ENCODE results near the gene SARS1.
"Not testable (repeated sequence)": the region's sequence is repeated elsewhere in the genome, so short reads cannot be mapped to it uniquely, and the experiment has no call there.

SARS1 gene

DNA sequence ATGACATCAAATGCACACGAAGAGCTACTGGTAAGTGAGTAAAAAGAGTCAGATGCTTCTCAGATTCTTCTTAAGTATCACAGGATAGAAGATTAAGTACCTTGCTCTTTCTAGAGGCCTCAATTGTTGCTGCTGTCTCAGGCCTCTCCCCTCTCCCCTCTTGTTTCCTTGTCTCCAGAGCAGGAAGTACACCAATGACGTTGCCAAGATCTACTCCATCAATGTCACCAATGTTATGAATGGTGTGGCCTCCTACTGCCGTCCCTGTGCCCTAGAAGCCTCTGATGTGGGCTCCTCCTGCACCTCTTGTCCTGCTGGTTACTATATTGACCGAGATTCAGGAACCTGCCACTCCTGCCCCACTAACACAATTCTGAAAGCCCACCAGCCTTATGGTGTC, 21.3 kb upstream of the SARS1 start:
- no peak for DNase-seq (ENCODE audit: low read depth in 2 of 2)

- DNase-seq (ENCODE audit: low read depth in 2 of 2) = peak in 1 of 2 donors; percentile 4
Measured at GRCh38 chr1:109193653-109194590, 19.8 kb upstream of the SARS1 start.

GRCh38 chr1:109197158-109198042, 16.3 kb upstream of the SARS1 start:
- DNase-seq (ENCODE audit: low read depth in 2 of 2) = no peak

DNA sequence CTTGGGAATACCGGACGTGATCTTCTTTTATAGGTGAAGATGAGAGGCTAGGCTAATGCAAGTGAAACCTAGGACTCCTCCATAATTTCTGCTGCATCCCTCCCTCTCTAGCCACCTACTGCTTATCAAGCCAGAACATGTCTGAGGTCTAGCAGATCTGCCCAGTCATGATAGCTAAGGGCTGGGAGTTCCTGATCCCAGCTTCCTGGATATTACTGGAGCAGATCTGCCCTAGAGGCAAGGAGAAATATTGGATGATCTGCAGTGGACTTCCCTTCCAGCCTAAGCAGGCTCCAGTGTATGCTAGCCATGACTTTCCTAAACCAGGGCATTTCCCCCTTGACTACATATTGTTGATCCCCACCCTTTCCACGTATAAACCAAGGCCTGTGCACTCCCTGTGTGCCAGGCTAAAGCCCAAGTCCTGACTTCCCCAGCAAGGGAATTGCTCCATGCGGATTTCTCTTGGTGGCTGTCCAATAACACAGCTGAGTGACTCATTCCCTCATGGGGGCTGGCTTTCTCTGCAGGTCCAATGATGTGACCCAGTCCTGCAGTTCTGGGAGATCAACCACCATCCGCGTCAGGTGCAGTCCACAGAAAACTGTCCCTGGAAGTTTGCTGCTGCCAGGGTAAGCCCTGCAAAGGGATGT, 15.5 kb upstream of the SARS1 start:
- DNase-seq (ENCODE audit: low read depth in 2 of 2) = no peak

- no peak for DNase-seq (ENCODE audit: low read depth in 2 of 2)
Measured at GRCh38 chr1:109198745-109199144, 15.0 kb upstream of the SARS1 start.

GRCh38 chr1:109199710-109200109, 14.0 kb upstream of the SARS1 start:
- DNase-seq (ENCODE audit: low read depth in 2 of 2) = no peak

DNA sequence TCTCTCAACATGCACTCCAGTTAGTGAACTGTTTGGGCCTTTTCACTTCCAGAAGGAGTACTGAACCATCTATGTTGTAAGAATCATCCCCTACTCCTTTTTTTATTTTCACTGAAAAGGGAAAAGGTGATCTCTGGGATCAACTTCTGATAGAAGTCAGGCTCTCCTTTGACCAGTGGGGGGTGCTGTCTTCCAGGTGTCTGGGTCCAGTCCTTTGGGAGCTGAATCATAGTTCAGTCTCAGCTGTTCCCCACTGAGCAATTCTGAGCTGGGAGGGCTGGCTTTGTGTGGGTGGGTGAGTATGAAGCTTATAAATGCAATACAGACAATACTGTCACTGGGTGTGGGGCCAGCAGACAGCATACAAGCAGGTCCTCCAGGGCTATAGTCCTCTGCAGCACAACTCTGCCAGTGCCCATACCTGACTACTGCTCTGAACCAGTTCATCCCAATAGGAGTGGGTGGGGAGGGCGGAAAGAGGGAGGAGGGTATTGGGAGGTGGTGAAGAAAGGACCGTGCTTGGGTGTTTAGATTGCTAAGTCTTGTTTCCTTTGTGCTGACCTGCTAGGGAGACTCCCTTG, 12.5 kb upstream of the SARS1 start:
- no peak for DNase-seq (ENCODE audit: low read depth in 2 of 2)

DNA sequence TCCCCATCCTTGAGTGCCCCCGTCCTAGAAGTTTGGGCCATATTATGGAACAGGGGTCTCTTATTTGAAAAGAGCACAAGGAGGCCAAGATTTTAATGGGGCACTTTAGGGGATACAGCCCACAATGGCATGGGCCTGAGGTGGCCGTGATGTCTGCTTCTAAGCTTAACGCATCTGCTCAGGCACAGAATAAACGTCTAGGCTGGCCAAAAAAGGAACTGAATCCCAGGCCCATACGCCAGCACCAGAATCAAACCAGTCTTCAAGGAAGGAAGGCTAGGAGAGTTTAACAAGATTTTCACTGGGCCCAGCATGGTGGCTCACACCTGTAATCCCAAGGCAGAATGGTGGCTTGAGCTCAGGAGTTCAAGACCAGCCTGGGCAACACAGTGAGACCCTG, 9.2 kb upstream of the SARS1 start:
- no peak for DNase-seq (ENCODE audit: low read depth in 2 of 2)

GRCh38 chr1:109206339-109206738, 7.4 kb upstream of the SARS1 start:
- DNase-seq (ENCODE audit: low read depth in 2 of 2) = no peak

- no peak for DNase-seq (ENCODE audit: low read depth in 2 of 2)
Measured at GRCh38 chr1:109207467-109208103, 6.1 kb upstream of the SARS1 start.

DNA sequence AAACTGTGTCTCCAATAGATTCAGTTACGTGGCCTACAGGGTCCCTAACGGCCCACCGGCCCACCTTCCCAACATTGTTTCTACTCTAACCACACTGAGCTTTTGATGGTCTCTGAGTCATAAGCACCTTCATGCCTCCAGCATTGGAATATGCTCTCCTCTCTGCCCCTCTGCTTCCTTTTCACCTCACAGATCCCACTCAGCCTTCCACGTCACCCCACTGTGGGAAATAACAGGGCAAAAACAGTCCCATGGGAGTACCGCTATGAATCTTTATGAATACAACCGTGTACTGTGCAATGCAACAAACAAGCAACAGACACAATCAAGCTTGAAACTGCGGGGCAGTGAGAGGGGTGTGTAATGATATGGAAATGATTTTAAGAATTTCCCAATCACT, 5.3 kb upstream of the SARS1 start:
- DNase-seq (ENCODE audit: low read depth in 2 of 2) = no peak

GRCh38 chr1:109208836-109209463, 4.8 kb upstream of the SARS1 start:
- DNase-seq (ENCODE audit: low read depth in 2 of 2) = no peak

GRCh38 chr1:109210058-109210457, 3.7 kb upstream of the SARS1 start:
- DNase-seq (ENCODE audit: low read depth in 2 of 2) = no peak

DNA sequence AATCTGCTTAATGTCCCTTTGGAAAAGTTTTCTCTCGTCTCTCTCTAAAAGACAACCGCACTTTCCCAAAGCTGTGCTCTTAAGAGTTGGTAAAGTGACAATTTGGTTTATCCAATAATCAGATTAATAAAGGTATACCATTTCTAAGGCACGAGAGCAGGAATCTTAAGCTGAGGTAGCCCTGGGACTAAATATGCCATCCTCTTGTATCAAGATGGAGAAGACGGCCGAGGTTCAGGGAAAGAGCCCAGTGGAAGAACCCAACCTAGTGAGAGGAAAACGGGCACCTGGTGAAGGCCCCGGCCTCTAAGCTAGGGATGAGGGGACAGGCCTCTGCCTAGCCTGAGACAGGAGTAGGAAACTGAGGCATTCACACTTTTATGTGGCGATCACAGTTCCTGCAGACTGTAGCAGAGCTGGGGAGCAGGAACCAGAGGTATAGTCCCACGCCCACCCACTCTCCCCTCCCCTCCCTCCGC, 334 bp upstream of the SARS1 start:
- DNase-seq (ENCODE audit: low read depth in 2 of 2) = no peak

DNA sequence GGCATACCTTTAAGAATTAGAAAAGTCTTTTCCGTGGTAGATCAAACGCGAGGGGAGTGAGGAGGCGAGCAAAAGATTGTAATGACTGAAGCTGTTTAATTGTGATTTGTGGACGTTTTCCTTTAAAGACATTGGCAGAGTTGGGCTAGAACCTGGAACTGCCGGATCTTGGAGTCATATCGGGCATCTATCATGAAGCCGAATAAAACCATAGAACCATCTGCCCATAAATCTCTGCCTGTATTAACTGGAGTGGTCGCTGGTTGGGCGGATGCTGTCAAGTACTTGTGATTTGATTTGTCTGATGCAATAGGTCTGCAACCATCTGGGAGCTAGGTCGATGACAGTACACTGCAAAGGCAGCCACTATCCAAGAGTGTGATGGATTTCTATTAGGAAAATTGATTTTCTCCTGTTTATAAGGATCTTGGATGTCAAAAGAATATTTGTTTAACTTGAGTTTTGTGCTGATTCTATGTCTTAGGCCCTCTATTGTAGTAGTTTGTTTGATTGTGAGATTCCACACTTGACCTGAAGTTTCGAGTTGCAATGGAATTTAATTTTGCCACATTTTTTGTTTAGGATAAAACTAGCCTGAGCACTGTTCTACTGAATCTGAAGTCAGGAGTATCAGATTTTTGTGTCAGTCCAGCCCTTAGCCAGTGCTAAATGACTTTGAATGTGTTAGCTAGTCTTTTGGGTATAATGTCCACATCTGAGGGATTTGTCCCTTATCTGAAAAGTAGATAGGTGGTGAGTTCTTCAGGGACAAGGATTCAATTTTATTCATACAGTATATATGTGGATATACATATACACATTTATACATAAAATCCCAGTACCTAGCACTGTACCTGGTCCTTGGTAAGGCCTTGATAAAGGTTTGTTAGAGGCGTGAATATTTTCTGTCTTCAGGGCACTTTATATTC, 1.2 kb downstream of the SARS1 start:
- DNase-seq (ENCODE audit: low read depth in 2 of 2) = no peak

GRCh38 chr1:109216662-109217061, 2.9 kb downstream of the SARS1 start:
- DNase-seq (ENCODE audit: low read depth in 2 of 2) = no peak

- DNase-seq (ENCODE audit: low read depth in 2 of 2) = no peak
Measured at GRCh38 chr1:109218516-109218915, 4.8 kb downstream of the SARS1 start.

- not testable (repeated sequence) for DNase-seq (ENCODE audit: low read depth in 2 of 2)
Measured at GRCh38 chr1:109221201-109221600, 7.5 kb downstream of the SARS1 start.

DNA sequence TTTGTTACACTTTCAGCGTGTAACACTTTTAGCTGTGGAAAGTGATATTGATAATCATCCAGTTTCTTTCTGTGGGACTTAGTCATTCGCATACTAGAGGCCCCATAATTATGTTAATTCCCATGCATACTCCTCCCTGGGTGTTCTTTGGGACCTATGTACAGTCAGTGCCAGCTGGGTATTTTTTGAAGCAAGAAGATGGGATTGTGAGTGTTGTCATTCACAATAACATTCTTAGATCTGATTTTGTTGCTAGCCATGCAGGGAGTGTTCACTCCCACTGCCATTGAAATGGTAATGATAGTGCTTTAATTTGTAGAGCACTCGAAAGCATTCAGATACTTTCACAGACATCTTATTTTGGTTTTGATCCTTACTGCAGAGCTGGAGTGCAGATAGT, 11.6 kb downstream of the SARS1 start:
- DNase-seq (ENCODE audit: low read depth in 2 of 2) = no peak
